ENCODE data around the gene RAB26.

- TF ChIP-seq CTCF (conservative IDR thresholded peaks at IDR 0.05; ENCODE audit: low read depth in 2 of 2) (no peak), CREB1 (CRISPR knock-in tag; IDR thresholded peaks at IDR 0.05; ENCODE audit: low read depth) (no peak), REST (IDR thresholded peaks at IDR 0.05; ENCODE audit: unreplicated experiment) (no peak), ZNF114 (CRISPR knock-in tag; IDR thresholded peaks at IDR 0.05) (no peak), EZH2 (IDR thresholded peaks at IDR 0.05; ENCODE audit: low read depth, unreplicated experiment) (no peak), EZH2phosphoT487 (IDR thresholded peaks at IDR 0.05; ENCODE audit: unreplicated experiment) (no peak), NANOG (IDR thresholded peaks at IDR 0.05; ENCODE audit: borderline replicate concordance) (no peak), POLR2AphosphoS5 (IDR thresholded peaks at IDR 0.05; ENCODE audit: low read depth) (no peak), ZNF331 (CRISPR knock-in tag; IDR thresholded peaks at IDR 0.05; ENCODE audit: low read depth) (no peak), JUNB (IDR thresholded peaks at IDR 0.05; ENCODE audit: unreplicated experiment) (no peak)
- TF ChIP-seq, protein P1, sequence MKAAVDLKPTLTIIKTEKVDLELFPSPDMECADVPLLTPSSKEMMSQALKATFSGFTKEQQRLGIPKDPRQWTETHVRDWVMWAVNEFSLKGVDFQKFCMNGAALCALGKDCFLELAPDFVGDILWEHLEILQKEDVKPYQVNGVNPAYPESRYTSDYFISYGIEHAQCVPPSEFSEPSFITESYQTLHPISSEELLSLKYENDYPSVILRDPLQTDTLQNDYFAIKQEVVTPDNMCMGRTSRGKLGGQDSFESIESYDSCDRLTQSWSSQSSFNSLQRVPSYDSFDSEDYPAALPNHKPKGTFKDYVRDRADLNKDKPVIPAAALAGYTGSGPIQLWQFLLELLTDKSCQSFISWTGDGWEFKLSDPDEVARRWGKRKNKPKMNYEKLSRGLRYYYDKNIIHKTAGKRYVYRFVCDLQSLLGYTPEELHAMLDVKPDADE (IDR thresholded peaks at IDR 0.05) = no peak
- TF ChIP-seq, protein P2, sequence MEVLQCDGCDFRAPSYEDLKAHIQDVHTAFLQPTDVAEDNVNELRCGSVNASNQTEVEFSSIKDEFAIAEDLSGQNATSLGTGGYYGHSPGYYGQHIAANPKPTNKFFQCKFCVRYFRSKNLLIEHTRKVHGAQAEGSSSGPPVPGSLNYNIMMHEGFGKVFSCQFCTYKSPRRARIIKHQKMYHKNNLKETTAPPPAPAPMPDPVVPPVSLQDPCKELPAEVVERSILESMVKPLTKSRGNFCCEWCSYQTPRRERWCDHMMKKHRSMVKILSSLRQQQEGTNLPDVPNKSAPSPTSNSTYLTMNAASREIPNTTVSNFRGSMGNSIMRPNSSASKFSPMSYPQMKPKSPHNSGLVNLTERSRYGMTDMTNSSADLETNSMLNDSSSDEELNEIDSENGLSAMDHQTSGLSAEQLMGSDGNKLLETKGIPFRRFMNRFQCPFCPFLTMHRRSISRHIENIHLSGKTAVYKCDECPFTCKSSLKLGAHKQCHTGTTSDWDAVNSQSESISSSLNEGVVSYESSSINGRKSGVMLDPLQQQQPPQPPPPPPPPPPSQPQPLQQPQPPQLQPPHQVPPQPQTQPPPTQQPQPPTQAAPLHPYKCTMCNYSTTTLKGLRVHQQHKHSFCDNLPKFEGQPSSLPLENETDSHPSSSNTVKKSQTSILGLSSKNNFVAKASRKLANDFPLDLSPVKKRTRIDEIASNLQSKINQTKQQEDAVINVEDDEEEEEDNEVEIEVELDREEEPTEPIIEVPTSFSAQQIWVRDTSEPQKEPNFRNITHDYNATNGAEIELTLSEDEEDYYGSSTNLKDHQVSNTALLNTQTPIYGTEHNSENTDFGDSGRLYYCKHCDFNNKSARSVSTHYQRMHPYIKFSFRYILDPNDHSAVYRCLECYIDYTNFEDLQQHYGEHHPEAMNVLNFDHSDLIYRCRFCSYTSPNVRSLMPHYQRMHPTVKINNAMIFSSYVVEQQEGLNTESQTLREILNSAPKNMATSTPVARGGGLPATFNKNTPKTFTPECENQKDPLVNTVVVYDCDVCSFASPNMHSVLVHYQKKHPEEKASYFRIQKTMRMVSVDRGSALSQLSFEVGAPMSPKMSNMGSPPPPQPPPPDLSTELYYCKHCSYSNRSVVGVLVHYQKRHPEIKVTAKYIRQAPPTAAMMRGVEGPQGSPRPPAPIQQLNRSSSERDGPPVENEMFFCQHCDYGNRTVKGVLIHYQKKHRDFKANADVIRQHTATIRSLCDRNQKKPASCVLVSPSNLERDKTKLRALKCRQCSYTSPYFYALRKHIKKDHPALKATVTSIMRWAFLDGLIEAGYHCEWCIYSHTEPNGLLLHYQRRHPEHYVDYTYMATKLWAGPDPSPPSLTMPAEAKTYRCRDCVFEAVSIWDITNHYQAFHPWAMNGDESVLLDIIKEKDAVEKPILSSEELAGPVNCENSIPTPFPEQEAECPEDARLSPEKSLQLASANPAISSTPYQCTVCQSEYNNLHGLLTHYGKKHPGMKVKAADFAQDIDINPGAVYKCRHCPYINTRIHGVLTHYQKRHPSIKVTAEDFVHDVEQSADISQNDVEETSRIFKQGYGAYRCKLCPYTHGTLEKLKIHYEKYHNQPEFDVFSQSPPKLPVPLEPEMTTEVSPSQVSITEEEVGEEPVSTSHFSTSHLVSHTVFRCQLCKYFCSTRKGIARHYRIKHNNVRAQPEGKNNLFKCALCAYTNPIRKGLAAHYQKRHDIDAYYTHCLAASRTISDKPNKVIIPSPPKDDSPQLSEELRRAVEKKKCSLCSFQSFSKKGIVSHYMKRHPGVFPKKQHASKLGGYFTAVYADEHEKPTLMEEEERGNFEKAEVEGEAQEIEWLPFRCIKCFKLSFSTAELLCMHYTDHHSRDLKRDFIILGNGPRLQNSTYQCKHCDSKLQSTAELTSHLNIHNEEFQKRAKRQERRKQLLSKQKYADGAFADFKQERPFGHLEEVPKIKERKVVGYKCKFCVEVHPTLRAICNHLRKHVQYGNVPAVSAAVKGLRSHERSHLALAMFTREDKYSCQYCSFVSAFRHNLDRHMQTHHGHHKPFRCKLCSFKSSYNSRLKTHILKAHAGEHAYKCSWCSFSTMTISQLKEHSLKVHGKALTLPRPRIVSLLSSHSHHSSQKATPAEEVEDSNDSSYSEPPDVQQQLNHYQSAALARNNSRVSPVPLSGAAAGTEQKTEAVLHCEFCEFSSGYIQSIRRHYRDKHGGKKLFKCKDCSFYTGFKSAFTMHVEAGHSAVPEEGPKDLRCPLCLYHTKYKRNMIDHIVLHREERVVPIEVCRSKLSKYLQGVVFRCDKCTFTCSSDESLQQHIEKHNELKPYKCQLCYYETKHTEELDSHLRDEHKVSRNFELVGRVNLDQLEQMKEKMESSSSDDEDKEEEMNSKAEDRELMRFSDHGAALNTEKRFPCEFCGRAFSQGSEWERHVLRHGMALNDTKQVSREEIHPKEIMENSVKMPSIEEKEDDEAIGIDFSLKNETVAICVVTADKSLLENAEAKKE (CRISPR knock-in tag; IDR thresholded peaks at IDR 0.05) = no peak
These were observed 23.3 kb downstream of the RAB26 start for GRCh38 chr16:2171601-2172178.

All from GM23338 (cell line).